ENCODE measurements around the gene UGT2A1. TPM values are rescaled to one million over a fixed set of nuclear protein-coding genes. Genes with fewer than 3 reads are reported as not detected.

Gene UGT2A1
- total and polyA plus RNA-seq, 2 of the 4 experiments (the other 2 are of a cell fraction): not detected

DNA sequence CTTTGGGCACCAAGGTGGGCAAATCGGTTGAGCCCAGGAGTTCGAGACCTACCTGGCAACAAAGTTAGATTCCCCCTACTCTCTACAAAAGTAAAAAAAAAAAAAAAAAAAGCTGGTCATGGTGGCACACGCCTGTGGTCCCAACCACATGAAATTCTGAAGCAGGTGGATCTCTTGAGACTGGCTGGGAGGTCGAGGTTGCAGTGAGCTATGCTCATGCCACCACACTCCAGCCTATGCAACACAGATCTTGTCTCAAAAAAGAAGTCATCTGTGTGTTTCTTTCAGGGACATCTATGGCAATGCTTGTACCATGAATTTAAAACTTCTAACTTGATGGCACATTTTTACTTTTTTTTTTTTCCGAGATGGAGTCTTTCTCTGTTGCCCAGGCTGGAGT lies 68.9 kb downstream of the UGT2A1 start:
- no peaks in the 10 kb centered on the region for H3K27me3 ChIP-seq (ENCODE audit: control insufficient read depth, insufficient read depth, low read length)
- H3K4me2 ChIP-seq (ENCODE audit: low read depth, low read length): no peak overlapping the region
- CTCF ChIA-PET: no interaction called here
- no peak overlapping the region for H3K18ac ChIP-seq (ENCODE audit: low read depth, low read length)
- H3K27ac ChIP-seq (ENCODE audit: insufficient read depth, low read length): no peak overlapping the region
- H4K91ac ChIP-seq (ENCODE audit: insufficient read depth, low read depth, low read length): no peak overlapping the region
- H3K23ac ChIP-seq (ENCODE audit: low read depth, low read length): no peak overlapping the region
- H3K9me3 ChIP-seq (ENCODE audit: control insufficient read depth, insufficient read depth, low read length): no peaks in the 10 kb centered on the region; the same call in 1 of the 2 replicates
- H3K4me3 ChIP-seq (ENCODE audit: insufficient read depth, low read depth, low read length): no peak overlapping the region
- no peak for TF ChIP-seq MAFK (IDR thresholded peaks at IDR 0.05; ENCODE audit: low read depth, low read length)
- TF ChIP-seq, protein P1, sequence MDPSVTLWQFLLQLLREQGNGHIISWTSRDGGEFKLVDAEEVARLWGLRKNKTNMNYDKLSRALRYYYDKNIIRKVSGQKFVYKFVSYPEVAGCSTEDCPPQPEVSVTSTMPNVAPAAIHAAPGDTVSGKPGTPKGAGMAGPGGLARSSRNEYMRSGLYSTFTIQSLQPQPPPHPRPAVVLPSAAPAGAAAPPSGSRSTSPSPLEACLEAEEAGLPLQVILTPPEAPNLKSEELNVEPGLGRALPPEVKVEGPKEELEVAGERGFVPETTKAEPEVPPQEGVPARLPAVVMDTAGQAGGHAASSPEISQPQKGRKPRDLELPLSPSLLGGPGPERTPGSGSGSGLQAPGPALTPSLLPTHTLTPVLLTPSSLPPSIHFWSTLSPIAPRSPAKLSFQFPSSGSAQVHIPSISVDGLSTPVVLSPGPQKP (IDR thresholded peaks at IDR 0.05; ENCODE audit: borderline replicate concordance, low read depth, low read length): no peak
- no peak for TF ChIP-seq CHD1 (IDR thresholded peaks at IDR 0.05; ENCODE audit: low read depth, low read length)
- no peaks in the 10 kb centered on the region for H3K4me1 ChIP-seq (ENCODE audit: control insufficient read depth, insufficient read depth, low read length)
- H2AK9ac ChIP-seq (replicated peaks; ENCODE audit: low read depth, low read length, poor library complexity): no peak overlapping the region
- H3K56ac ChIP-seq (ENCODE audit: extremely low read depth, insufficient read depth, low read length): no peak overlapping the region
- H3K9me1 ChIP-seq (ENCODE audit: insufficient read depth, low read length): no peaks in the 10 kb centered on the region
- dilution Hi-C loops (cut with HindIII; ENCODE audit: low sequenced_read_pairs, unreplicated experiment): no loop called here
- H2AK5ac ChIP-seq (ENCODE audit: low read depth, low read length): no peak overlapping the region
- H4K20me1 ChIP-seq (ENCODE audit: insufficient read depth, low read length): no peaks in the 10 kb centered on the region
- no peak overlapping the region for H4K5ac ChIP-seq (ENCODE audit: low read depth, low read length)
- no peak overlapping the region for H4K8ac ChIP-seq (ENCODE audit: low read depth in 2 of 2, low read length in 2 of 2)
- no peak overlapping the region for H2BK5ac ChIP-seq (ENCODE audit: low read depth, low read length, poor library complexity, severe bottlenecking)
- no peak overlapping the region for H3K4ac ChIP-seq (ENCODE audit: low read depth, low read length)
- no peak overlapping the region for H2BK15ac ChIP-seq (ENCODE audit: low read depth, low read length)
- ATAC-seq (ENCODE audit: low read depth) (no peak), DNase-seq (no peak)
- H3K36me3 ChIP-seq (ENCODE audit: control insufficient read depth, insufficient read depth, low read length): no peaks in the 10 kb centered on the region
- POLR2A ChIA-PET (ENCODE audit: unreplicated experiment): no interaction called here
- H3K79me1 ChIP-seq (ENCODE audit: low read depth in 1 of 2, low read length in 2 of 2): no peaks in the 10 kb centered on the region
- BruUV-seq (replicated peaks): no TSS peak
- H3K9ac ChIP-seq (ENCODE audit: low read depth, low read length): no peak overlapping the region
- H2BK20ac ChIP-seq (ENCODE audit: low read depth, low read length): no peak overlapping the region
- in situ Hi-C loops (cut with MboI; ENCODE audit: low sequenced_read_pairs): no loop called here
- no peak overlapping the region for H2BK120ac ChIP-seq (ENCODE audit: low read depth, low read length)
- WGBS, 2 experiments (ENCODE audit: extremely low coverage in 2 of 2, insufficient read length in 1 of 2): no CpG with 5 or more reads among the region's 5 CpGs
- H3K14ac ChIP-seq (replicated peaks; ENCODE audit: low read depth, low read length): no peak overlapping the region
- intact Hi-C loops (cut with micrococcal nuclease): no loop called here
- no peak overlapping the region for H2AFZ ChIP-seq (replicated peaks; ENCODE audit: low read length, poor library complexity)
